Osteocyte (in vitro differentiated cells): Measurements from ENCODE around the gene PLEKHG4B. TPM values are rescaled to one million over a fixed set of nuclear protein-coding genes. Genes with fewer than 3 reads are reported as not detected.

Source experiments
- DNase-seq: peaks from one replicate; pipeline ENCODE4 v3.0.0; 2021; ENCODE audit warnings: mixed read lengths; ENCODE audit not compliant: unreplicated experiment; ENCODE audit errors: extremely low spot score
- H3K27ac Mint-ChIP-seq: one replicate; pipeline ENCODE4 v1.8.0; 2021; ENCODE audit warnings: mild to moderate bottlenecking, mixed read lengths; ENCODE audit not compliant: unreplicated experiment
- H3K27me3 Mint-ChIP-seq: one replicate; pipeline ENCODE4 v1.8.0; 2021; ENCODE audit warnings: mixed read lengths; ENCODE audit not compliant: unreplicated experiment
- H3K36me3 Mint-ChIP-seq: one replicate; pipeline ENCODE4 v1.8.0; 2021; ENCODE audit warnings: mixed read lengths; ENCODE audit not compliant: unreplicated experiment
- H3K4me1 Mint-ChIP-seq: one replicate; pipeline ENCODE4 v1.8.0; 2021; ENCODE audit warnings: mixed read lengths; ENCODE audit not compliant: unreplicated experiment
- H3K4me3 Mint-ChIP-seq: one replicate; pipeline ENCODE4 v1.8.0; 2021; ENCODE audit warnings: mild to moderate bottlenecking, moderate library complexity, mixed read lengths; ENCODE audit not compliant: unreplicated experiment
- H3K9me3 Mint-ChIP-seq: one replicate; pipeline ENCODE4 v1.8.0; 2021; ENCODE audit warnings: mixed read lengths; ENCODE audit not compliant: unreplicated experiment
- total RNA-seq: library from RNA; stranded (reverse); gene quantifications from 2 replicates; pipeline ENCODE4 v1.2.1, GENCODE V29; 2021
- TF ChIP-seq, protein P1 (sequence below): fragments of 200-600 bp; sonication (generic); IDR thresholded peaks from 2 replicates; pipeline ENCODE4 v1.5.0; 2021; ENCODE audit warnings: antibody characterized with exemption, mild to moderate bottlenecking, moderate library complexity

PLEKHG4B gene
- total RNA-seq, 1 donor from 2014 or later, result 4.5 TPM

GRCh38 chr5:197892-198489 lies 106.0 kb downstream of the PLEKHG4B start:
- H3K27me3 Mint-ChIP-seq, result no peaks in the 10 kb centered on the region
- H3K36me3 Mint-ChIP-seq, result peaks cover 3% of the 10 kb centered on the region
- TF ChIP-seq, protein P1, sequence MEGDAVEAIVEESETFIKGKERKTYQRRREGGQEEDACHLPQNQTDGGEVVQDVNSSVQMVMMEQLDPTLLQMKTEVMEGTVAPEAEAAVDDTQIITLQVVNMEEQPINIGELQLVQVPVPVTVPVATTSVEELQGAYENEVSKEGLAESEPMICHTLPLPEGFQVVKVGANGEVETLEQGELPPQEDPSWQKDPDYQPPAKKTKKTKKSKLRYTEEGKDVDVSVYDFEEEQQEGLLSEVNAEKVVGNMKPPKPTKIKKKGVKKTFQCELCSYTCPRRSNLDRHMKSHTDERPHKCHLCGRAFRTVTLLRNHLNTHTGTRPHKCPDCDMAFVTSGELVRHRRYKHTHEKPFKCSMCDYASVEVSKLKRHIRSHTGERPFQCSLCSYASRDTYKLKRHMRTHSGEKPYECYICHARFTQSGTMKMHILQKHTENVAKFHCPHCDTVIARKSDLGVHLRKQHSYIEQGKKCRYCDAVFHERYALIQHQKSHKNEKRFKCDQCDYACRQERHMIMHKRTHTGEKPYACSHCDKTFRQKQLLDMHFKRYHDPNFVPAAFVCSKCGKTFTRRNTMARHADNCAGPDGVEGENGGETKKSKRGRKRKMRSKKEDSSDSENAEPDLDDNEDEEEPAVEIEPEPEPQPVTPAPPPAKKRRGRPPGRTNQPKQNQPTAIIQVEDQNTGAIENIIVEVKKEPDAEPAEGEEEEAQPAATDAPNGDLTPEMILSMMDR, result no peak
- DNase-seq, result no peak
- H3K27ac Mint-ChIP-seq, result no peak overlapping the region
- H3K4me1 Mint-ChIP-seq, result no peaks in the 10 kb centered on the region
- H3K9me3 Mint-ChIP-seq, result no peaks in the 10 kb centered on the region
- H3K4me3 Mint-ChIP-seq, result no peak overlapping the region

DNA sequence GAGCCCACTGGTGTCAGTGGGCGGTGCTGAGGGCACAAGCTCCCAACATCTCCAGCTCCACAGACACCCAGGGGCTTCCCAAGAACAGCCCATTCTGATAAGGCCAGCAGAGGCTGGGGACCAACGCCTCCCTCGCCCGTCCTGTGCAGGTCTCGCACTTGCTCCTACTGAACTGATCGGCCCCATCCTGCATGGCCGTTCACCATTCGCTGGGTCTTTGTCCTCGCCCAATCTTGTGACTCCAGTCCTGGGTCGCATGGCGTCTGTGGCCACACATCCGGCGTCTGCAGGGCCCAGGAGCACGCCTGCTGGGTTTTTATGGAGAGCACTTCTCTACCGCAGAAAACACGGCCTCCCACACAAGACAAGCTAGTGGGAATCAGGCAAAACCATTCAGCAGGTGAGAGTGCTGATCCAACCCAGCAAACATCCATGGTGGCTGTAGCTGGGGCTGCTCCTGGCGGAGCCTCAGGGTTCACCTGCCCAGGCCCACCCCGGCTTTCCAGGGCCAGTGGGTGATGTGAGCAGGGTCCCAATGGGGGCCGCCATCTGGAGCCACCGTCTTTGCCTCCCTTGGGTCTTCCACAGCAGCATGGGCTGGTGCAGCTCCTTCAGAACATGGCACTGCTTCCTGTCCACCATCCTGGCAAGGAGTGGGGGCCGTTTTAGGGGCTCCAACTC lies 106.7 kb downstream of the PLEKHG4B start:
- H3K4me1 Mint-ChIP-seq, result no peaks in the 10 kb centered on the region
- H3K36me3 Mint-ChIP-seq, result peaks cover 7% of the 10 kb centered on the region
- TF ChIP-seq, protein P1, result no peak
- no peaks in the 10 kb centered on the region for H3K27me3 Mint-ChIP-seq
- no peaks in the 10 kb centered on the region for H3K9me3 Mint-ChIP-seq
- H3K4me3 Mint-ChIP-seq, result no peak overlapping the region
- DNase-seq, result no peak
- H3K27ac Mint-ChIP-seq, result no peak overlapping the region

DNA sequence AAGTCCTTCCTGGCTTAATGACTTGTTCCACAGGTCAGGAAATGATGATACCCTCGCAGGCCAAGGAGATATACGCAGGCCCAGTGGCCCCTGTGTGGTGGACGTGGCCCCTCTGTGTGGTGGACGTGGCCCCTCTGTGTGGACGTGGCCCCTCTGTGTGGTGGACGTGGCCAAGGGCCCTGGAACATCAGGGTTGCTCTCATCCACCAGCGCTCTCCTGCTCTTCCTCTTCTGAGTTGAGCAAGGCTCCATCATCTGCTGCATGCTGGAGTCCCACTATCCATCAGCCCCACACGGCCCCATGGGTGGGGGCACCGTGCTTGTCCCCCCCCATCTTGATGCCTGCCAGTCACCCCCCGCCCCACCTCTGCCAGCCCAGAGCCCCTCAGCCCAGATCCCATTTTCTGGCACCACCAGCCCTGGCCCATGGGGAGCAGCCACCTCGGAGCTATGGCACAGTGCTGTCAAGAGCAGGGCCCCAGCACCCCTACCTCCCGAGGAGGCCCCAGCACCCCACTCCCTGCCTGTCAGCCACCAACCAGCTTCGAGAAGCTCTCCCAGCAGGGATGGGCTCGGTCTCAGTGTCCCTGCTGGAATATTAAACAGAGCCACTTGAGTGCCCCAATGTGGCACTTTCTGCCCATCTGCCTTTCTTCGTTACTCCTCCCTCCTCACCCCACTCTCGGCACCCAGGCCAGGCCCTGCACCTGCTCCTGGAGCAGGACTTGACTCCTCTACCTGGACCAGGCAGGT lies 107.4 kb downstream of the PLEKHG4B start:
- H3K4me1 Mint-ChIP-seq, result no peaks in the 10 kb centered on the region
- no peak for DNase-seq
- H3K9me3 Mint-ChIP-seq, result no peaks in the 10 kb centered on the region
- H3K27ac Mint-ChIP-seq, result no peak overlapping the region
- peaks cover 13% of the 10 kb centered on the region for H3K36me3 Mint-ChIP-seq
- no peak overlapping the region for H3K4me3 Mint-ChIP-seq
- no peaks in the 10 kb centered on the region for H3K27me3 Mint-ChIP-seq
- TF ChIP-seq, protein P1, result no peak

GRCh38 chr5:199950-200645 lies 108.1 kb downstream of the PLEKHG4B start:
- no peaks in the 10 kb centered on the region for H3K27me3 Mint-ChIP-seq
- TF ChIP-seq, protein P1, result no peak
- H3K4me3 Mint-ChIP-seq, result no peak overlapping the region
- DNase-seq, result no peak
- no peaks in the 10 kb centered on the region for H3K9me3 Mint-ChIP-seq
- H3K36me3 Mint-ChIP-seq, result peaks cover 20% of the 10 kb centered on the region
- no peaks in the 10 kb centered on the region for H3K4me1 Mint-ChIP-seq
- H3K27ac Mint-ChIP-seq, result no peak overlapping the region
